ENCODE measurements around the gene RAD51AP1.

DNA sequence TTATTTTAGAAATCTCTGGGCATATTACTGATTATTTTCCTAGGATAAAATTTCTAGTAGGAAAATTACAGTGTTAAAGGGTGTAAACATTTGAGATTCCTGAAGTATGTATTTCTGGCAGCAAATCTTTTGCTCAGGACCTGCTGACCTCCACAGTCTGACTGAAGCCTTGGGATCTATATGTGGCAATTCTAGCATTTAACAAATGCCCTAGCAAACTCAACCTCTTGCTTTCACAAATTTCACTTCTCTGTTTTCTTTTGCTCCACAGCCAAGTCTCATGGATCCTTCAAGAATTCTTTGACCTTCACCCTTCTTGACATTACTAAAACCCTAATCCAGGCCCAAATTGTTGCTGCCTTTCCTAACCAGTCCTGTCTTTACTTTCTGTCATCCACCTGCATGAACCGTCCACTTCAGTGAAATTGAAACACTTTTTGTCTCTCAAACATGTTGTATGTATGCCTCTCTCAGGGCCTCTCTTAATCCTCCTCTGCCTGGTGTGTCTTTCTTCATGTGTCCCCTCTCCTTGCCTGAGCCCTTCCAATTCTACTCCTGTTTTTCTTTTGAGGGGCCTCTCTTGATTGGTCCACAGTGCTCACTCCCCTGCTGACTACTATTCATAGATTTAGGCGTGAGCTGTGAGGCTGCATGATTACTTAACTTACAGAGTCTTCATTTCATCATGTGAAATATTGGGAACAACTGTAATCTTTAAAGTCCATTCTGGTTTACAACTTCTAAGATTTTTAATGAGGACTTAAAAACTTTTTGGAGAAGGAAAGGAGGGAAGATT, 18.2 kb downstream of the RAD51AP1 start:
- TF ChIP-seq, protein P1, sequence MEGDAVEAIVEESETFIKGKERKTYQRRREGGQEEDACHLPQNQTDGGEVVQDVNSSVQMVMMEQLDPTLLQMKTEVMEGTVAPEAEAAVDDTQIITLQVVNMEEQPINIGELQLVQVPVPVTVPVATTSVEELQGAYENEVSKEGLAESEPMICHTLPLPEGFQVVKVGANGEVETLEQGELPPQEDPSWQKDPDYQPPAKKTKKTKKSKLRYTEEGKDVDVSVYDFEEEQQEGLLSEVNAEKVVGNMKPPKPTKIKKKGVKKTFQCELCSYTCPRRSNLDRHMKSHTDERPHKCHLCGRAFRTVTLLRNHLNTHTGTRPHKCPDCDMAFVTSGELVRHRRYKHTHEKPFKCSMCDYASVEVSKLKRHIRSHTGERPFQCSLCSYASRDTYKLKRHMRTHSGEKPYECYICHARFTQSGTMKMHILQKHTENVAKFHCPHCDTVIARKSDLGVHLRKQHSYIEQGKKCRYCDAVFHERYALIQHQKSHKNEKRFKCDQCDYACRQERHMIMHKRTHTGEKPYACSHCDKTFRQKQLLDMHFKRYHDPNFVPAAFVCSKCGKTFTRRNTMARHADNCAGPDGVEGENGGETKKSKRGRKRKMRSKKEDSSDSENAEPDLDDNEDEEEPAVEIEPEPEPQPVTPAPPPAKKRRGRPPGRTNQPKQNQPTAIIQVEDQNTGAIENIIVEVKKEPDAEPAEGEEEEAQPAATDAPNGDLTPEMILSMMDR (IDR thresholded peaks at IDR 0.05; ENCODE audit: extremely low read depth in 1 of 2, insufficient read depth in 1 of 2, low read depth in 1 of 2, low read length in 2 of 2), result no peak
- no peak for TF ChIP-seq POLR2A (IDR thresholded peaks at IDR 0.05; ENCODE audit: low read depth, low read length)
- TF ChIP-seq POLR2AphosphoS5 (IDR thresholded peaks at IDR 0.05; ENCODE audit: insufficient read depth, low read depth, low read length), result no peak
- TF ChIP-seq EZH2 (IDR thresholded peaks at IDR 0.05; ENCODE audit: borderline replicate concordance, low read depth, low read length, severe bottlenecking), result no peak
- TF ChIP-seq GATA2 (IDR thresholded peaks at IDR 0.05; ENCODE audit: insufficient read depth, insufficient read length, low read depth, low read length), result no peak
- TF ChIP-seq, protein P2, sequence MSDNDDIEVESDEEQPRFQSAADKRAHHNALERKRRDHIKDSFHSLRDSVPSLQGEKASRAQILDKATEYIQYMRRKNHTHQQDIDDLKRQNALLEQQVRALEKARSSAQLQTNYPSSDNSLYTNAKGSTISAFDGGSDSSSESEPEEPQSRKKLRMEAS (IDR thresholded peaks at IDR 0.05; ENCODE audit: insufficient read depth, insufficient read length), result no peak
- TF ChIP-seq FOS (IDR thresholded peaks at IDR 0.05; ENCODE audit: borderline replicate concordance, insufficient read depth, low read length), result no peak
- TF ChIP-seq JUN (IDR thresholded peaks at IDR 0.05; ENCODE audit: borderline replicate concordance, insufficient read depth, insufficient read length, low read depth), result no peak

All from endothelial cell of umbilical vein (primary cell).